ENCODE data around the gene NATD1. TPM values are rescaled to one million over a fixed set of nuclear protein-coding genes. Genes with fewer than 3 reads are reported as not detected.
A peak's percentile ranks its signal among the peaks of the same experiment; 100 is the strongest.

NATD1 gene
- total RNA-seq, 1 donor from 2014 or later: 7.9 TPM

GRCh38 chr17:21285164-21286065, 32.2 kb upstream of the NATD1 start:
- FAIRE-seq (no peak), DNase-seq (ENCODE audit: low read depth) (peak; percentile 30)
- H4K20me1 ChIP-seq (ENCODE audit: insufficient read depth, low read length): peaks cover 52% of the 10 kb centered on the region
- peaks cover 50% of the 10 kb centered on the region for H3K4me1 ChIP-seq (ENCODE audit: insufficient read depth, low read length)
- peak overlapping the region; percentile 95 for H3K9ac ChIP-seq (ENCODE audit: low read length)
- H2AFZ ChIP-seq (ENCODE audit: low read depth, low read length): no peak overlapping the region
- peaks cover 58% of the 10 kb centered on the region for H3K79me2 ChIP-seq (ENCODE audit: insufficient read depth, low read length)
- TF ChIP-seq EZH2 (IDR thresholded peaks at IDR 0.05; ENCODE audit: insufficient read depth, low read length): no peak
- TF ChIP-seq CTCF (IDR thresholded peaks at IDR 0.05; ENCODE audit: insufficient read depth, low read depth, low read length): no peak
- Mint-ChIP-seq H3K4me1 (ENCODE audit: low read depth, unreplicated experiment) (peaks cover 28% of the 10 kb centered on the region), H3K36me3 (ENCODE audit: low read depth, unreplicated experiment) (no peaks in the 10 kb centered on the region), H3K9me3 (ENCODE audit: unreplicated experiment) (no peaks in the 10 kb centered on the region), H3K27ac (ENCODE audit: unreplicated experiment) (peak overlapping the region; percentile 78), H3K27me3 (ENCODE audit: low read depth, unreplicated experiment) (no peaks in the 10 kb centered on the region), H3K4me3 (ENCODE audit: unreplicated experiment) (peak overlapping the region; percentile 97)
- peak overlapping the region; percentile 91 for H3K27ac ChIP-seq (ENCODE audit: low read depth, low read length)
- peak overlapping the region; percentile 96 for H3K4me2 ChIP-seq (ENCODE audit: low read length)
- H3K36me3 ChIP-seq (ENCODE audit: insufficient read depth, low read length): no peaks in the 10 kb centered on the region
- H3K27me3 ChIP-seq (ENCODE audit: insufficient read depth, low read length): no peaks in the 10 kb centered on the region
- H3K9me3 ChIP-seq (ENCODE audit: insufficient read depth, low read depth, low read length): no peaks in the 10 kb centered on the region
- peak overlapping the region; percentile 92 for H3K4me3 ChIP-seq (ENCODE audit: insufficient read depth, low read depth, low read length)

- Histone ChIP-seq H3K27me3 (ENCODE audit: insufficient read depth, low read length) (no peaks in the 10 kb centered on the region), H3K79me2 (ENCODE audit: insufficient read depth, low read length) (peaks cover 49% of the 10 kb centered on the region), H4K20me1 (ENCODE audit: insufficient read depth, low read length) (peaks cover 44% of the 10 kb centered on the region), H3K9ac (ENCODE audit: low read length) (peak within 1 kb of the TSS; percentile 95), H3K4me1 (ENCODE audit: insufficient read depth, low read length) (peaks cover 46% of the 10 kb centered on the region), H3K36me3 (ENCODE audit: insufficient read depth, low read length) (no peaks in the 10 kb centered on the region), H3K4me2 (ENCODE audit: low read length) (peak within 1 kb of the TSS; percentile 96), H3K27ac (ENCODE audit: low read depth, low read length) (peak within 1 kb of the TSS; percentile 91), H3K9me3 (ENCODE audit: insufficient read depth, low read depth, low read length) (no peaks in the 10 kb centered on the region), H3K4me3 (ENCODE audit: insufficient read depth, low read depth, low read length) (peak within 1 kb of the TSS; percentile 92), H2AFZ (ENCODE audit: low read depth, low read length) (peak within 1 kb of the TSS; percentile 65)
- DNase-seq (ENCODE audit: low read depth) (peak; percentile 97), FAIRE-seq (no peak)
- H3K4me1 Mint-ChIP-seq (ENCODE audit: low read depth, unreplicated experiment): peaks cover 28% of the 10 kb centered on the region
- peaks cover 6% of the 10 kb centered on the region for H3K27me3 Mint-ChIP-seq (ENCODE audit: low read depth, unreplicated experiment)
- H3K4me3 Mint-ChIP-seq (ENCODE audit: unreplicated experiment): peak within 1 kb of the TSS; percentile 97
- peak within 1 kb of the TSS; percentile 78 for H3K27ac Mint-ChIP-seq (ENCODE audit: unreplicated experiment)
- no peaks in the 10 kb centered on the region for H3K9me3 Mint-ChIP-seq (ENCODE audit: unreplicated experiment)
- TF ChIP-seq EZH2 (IDR thresholded peaks at IDR 0.05; ENCODE audit: insufficient read depth, low read length) (no peak), CTCF (IDR thresholded peaks at IDR 0.05; ENCODE audit: insufficient read depth, low read depth, low read length) (no peak)
- no peaks in the 10 kb centered on the region for H3K36me3 Mint-ChIP-seq (ENCODE audit: low read depth, unreplicated experiment)
Measured at GRCh38 chr17:21284319-21285163, 31.3 kb upstream of the NATD1 start, which contains the start of gene MAP2K3. TSS of gene MAP2K3 (plus strand) at chr17:21284711. CDS start at chr17:21284921, 210 bp downstream.
